Testis (tissue), 2 donors: Measurements from ENCODE around the gene UBAC2.

Source experiments
- CTCF ChIP-seq, 3 experiments: fragments of 450-650 bp in 2 of 3; fragments of 200-600 bp in 1 of 3; sonication (generic) in 1 of 3; IDR thresholded peaks; one replicate each; pipeline ENCODE4 v1.5.1; 2016 to 2019; ENCODE audit warnings: antibody characterized with exemption in 3 of 3, mild to moderate bottlenecking in 2 of 3, moderate library complexity in 1 of 3
- POLR2A ChIP-seq: fragments of 450-650 bp; IDR thresholded peaks from one replicate; pipeline ENCODE4 v1.6.1; 2017; ENCODE audit warnings: antibody characterized with exemption, mild to moderate bottlenecking, moderate library complexity

DNA sequence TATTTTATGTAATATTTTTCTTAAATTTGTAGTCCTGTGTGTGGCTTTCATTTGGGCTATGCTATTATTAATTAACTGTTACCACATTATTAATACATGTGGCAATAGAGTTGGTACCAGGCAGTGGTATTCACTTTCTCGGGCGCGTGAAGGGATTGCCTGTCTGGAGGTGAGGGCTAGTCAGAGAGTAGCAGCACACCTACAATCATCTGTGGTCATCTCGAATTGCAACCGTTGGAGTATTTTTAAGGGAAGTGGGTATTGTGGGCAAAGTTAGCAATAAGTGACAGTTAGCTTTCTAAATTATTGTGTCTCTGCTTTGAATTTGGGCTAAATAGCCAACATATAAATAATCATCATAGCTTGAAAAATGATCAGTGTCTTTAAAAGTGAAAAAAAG is 77.5 kb downstream of the UBAC2 start:
- TF ChIP-seq CTCF (IDR thresholded peaks at IDR 0.05) (no peak), POLR2A (no peak)
